ENCODE data around the gene TFCP2L1.

The TFCP2L1 gene

GRCh38 chr2:121263996-121264715 is 20.8 kb downstream of the TFCP2L1 start:
- no peak for DNase-seq

DNA sequence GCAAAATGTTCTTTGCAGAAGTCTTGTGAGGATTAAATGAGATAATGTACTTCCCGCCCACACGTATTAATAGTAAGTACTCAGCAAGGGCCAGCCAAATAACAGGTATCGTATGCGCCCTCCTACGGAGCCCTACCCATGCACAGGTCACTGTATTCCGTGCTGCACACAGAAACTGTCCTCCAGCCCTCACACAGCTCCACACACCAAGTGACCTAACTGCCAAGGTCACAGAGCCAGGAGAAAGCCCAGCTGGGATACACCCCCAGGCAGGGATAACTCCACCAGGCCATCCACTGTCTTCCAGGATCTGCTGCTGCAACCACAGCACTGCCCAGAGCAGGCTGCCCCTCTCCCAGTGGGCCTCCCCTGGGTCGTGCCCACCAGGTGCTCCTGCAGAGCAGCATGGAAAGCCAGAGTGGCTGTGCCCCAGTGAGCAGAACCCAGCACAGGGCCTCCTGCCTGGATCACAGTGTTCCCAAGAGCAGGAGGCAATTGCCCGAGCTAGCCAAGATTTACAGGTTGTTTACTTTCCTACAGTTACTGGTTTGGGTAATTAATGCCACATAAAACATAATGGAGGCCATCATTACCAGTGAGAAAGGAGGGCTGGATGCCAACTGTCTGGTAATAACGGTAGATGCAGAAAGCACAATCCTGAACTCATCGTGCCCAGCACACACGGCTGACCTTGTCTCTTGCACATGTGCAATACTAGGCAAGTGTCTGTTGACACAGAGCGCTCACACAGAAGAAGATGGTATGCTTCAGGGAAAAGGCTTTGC is 24.4 kb downstream of the TFCP2L1 start:
- DNase-seq, result no peak

- DNase-seq, result no peak
Observed at GRCh38 chr2:121258051-121258450, 27.0 kb downstream of the TFCP2L1 start.

DNA sequence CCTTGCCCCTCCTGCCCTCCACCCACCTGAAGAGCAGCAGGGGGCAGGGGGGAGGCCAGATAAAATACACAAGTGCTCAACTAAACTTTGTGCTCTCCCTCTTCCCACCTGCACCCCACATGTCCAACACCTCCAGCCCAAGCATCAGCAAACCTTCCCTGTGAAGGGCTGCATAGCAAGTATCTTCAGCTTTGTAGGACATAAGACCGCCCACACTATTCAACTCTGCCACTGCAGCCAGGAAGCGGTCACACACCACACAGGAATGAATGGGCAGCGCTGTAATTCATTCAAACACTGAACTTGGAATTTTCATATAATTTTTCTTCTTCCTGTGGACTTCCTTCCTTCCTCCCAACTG is 27.5 kb downstream of the TFCP2L1 start:
- no peak for DNase-seq

DNA sequence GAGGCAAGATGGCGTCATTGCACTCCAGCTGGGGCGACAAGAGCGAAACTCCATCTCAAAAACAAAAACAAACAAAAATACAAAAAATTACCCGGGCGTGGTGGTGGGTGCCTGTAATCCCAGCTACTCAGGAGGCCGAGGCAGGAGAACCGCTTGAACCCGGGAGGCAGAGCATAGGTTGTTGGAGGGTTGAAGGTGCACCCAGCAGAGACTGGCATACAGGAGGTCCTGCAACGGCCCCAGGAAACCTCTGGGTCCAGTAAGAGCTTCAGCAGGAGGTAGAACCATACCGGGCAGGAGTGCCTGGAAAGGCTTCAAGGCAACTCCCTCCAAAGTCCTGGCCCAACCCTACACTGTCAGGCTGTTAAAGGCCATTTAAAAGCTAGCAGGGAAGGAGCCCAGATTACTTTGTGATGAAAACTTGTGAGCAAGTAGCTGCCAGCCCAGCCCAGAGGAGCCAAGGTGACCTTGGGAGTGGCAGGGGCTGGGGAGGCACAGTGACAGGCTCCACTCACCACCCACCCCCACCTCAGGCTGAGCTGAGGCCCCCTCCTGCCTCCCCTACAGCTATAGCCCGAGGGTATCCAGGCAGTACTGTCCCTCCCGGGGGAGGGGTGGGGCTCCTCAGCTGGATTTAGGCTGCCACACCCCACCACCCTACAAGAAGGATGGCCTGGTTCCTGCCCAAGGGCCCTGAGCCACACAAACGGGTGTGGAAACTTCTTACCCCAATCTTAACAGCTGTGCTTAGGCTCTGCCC is 28.1 kb downstream of the TFCP2L1 start:
- DNase-seq, result no peak

- no peak for DNase-seq
Observed at GRCh38 chr2:121255358-121255757, 29.6 kb downstream of the TFCP2L1 start.

DNA sequence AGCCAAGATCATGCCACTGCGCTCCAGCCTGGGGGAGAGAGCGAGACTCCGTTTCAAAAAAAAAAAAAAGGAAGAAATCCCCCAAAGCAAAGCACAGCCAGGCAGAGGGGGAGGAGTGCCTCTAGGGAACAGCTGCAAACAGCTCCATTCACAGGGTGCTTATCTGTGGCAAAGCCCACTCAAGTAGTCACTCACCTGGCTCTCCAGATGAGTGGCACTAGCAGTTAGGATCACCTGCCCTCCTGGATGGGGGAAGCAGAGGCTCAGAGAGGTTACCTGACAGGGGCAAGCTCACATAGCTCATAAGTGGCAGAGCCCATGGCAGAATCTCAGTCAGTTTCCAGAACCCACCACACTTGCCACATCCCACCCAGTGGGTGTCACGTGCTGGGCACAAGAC is 30.3 kb downstream of the TFCP2L1 start:
- DNase-seq, result no peak

- DNase-seq, result no peak
Observed at GRCh38 chr2:121253674-121254240, 31.2 kb downstream of the TFCP2L1 start.

DNA sequence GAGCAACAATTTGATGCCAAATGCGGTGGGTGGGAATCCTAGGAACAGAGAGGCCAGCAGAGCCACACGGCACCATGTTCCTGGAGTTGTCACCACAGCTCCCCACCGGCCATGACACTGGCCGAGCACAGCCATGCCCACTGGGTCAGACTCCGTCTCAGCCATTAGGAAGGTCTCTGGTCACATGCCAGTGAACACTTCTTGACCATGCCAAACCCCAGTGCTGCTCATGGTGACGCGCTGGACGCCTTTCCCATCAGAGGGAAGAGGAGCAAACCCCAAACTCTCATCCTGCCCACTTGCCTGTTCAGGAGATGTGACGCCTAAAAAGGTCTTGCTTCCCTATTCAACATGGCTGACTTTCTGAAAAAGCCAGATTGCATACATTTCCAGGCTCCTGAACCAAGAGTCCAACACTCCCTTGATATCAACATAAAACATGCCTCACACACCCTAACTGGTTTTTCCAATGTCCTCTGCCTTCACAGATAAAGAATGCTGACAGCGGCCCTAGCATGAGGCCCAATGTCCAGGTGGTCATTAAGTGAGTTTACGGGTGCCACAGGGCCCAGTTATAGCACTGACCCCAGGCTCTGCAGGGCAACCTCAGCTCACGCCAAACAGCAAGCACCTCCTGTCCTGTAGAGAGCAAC is 31.9 kb downstream of the TFCP2L1 start:
- DNase-seq, result no peak

GRCh38 chr2:121251497-121251896 is 33.5 kb downstream of the TFCP2L1 start:
- DNase-seq, result no peak

- DNase-seq, result no peak
Observed at GRCh38 chr2:121248766-121249343, 36.1 kb downstream of the TFCP2L1 start.

DNA sequence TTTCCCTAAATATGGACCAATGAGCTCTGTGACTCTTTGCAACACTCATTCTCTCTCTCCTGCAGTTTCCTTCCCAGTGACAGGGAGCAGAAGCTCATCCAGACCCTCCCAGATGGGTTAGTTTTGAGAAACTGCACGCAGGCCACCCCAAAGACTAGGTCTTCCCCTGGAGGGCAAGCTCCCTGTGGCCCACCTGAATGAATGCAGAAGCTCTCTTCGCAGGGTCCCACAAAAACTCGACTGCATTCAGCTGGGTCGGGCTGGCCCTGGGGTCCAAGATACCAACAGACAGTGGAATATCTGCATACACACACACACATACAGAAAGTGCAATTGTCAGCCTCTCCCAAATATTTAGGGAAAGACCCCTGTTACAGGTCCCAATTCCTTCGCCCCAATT is 37.0 kb downstream of the TFCP2L1 start:
- no peak for DNase-seq

DNA sequence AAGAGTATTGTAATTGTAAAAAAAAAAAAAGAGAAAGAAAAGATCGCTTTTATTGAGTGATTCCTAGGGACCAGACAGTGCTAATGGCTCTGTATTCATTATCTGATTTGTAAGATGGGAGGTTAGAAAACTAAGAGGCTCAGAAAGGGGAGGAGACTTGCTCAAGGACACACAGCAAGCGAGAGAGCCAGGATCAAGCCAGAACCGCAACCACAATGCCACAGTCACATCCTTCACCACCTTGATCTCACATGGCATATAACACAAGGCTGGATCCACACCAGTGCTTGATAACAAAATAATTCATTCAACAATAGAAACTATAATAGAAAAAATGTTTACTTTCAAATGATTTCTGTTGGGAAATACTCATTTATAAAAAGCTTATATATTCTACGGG is 37.5 kb downstream of the TFCP2L1 start:
- no peak for DNase-seq

DNA sequence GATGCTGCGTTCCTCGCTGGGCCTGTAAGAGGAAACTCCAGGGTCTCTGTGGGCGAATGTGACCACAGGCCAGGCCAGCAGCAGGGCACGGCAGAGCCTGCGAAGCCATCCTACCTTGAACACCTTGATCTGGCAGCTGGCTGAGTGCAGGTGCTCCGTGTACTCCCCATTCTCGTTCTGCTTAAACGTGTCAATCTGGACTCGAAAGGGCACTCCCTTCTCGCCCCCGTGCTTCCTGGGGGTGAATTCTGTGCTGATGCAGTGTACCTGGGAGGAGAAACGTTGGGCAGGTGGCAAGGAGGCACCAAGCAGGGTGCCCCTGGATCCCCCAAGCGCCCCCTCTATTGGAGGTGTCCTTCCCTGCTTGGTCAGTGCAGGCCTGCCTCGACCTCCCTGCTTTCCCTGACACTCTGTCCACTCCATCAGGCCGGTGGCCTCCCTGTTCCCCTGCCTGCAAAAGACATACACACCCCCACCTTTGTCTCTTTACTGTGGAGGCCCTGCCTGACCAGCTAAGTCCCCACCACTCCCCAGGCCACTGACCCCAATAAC is 38.2 kb downstream of the TFCP2L1 start:
- no peak for DNase-seq

DNA sequence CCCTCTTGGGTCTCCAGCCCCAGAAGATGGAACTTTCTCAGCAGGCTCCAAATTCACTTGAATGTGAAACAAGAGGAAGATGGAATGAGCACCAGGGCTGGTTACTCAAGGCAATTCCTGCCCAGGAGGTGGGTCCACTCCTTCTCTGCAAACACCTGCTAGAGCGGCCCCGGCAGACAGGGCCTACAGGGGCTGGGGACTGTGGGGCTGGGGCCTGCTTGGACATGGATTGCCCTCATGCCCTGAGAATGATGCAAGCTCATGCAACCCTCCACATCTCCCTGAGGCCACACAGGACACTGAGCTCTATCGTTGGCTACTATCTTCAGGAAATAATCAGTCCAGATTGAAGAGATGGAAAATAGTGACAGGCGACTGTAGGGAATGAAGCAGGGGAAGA is 39.1 kb downstream of the TFCP2L1 start:
- no peak for DNase-seq

- no peak for DNase-seq
Observed at GRCh38 chr2:121245120-121245820, 39.7 kb downstream of the TFCP2L1 start.

- no peak for DNase-seq
Observed at GRCh38 chr2:121244616-121245015, 40.4 kb downstream of the TFCP2L1 start.

DNA sequence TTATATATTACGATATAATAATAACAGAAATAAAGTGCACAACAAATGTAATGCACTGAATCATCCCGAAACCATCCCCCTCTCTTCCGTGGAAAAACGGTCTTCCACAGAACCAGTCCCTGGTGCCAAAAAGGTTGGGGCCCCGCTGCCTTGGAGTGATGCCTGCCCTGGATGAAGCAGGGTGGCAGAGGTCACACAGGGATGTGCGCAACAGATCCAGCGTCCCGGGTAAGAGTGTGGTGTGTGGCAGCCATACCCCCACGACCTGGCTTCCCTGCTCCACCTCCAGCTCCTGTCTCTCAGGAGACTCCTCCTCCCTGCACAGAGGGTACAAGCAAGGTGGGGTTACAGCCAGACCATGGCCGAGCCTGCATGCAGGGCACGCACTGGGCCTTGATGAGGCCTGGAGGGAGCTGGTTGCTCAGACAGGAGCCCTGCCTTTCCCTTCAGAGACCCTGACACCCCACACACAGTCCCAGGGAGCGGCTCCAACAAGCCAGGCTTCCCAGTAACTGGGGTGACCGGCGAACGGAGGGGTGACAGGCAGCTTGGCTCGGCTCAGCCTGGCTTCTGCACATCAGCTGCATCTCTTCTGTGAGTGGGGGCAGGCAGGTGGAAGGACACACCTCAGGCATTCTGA is 41.1 kb downstream of the TFCP2L1 start:
- DNase-seq, result no peak

DNA sequence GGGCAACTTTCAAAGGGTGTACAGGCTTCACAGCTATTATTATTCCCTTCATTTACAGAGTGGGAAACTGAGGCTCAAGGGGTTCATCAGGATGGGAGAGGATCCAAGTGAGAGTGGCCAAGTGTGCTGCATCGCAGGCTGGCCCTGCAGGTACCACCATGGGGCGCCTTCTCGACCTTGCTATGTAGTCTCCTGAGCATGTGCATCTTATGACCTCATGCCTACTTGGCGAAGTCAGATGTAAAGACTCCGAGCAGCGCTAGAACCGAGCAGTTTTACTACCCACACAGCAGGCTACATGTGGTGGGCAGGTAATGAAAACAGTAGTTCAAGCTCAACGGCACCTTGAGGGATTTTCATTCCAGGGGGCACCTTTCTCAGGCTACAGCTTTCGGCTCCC is 42.0 kb downstream of the TFCP2L1 start:
- no peak for DNase-seq

DNA sequence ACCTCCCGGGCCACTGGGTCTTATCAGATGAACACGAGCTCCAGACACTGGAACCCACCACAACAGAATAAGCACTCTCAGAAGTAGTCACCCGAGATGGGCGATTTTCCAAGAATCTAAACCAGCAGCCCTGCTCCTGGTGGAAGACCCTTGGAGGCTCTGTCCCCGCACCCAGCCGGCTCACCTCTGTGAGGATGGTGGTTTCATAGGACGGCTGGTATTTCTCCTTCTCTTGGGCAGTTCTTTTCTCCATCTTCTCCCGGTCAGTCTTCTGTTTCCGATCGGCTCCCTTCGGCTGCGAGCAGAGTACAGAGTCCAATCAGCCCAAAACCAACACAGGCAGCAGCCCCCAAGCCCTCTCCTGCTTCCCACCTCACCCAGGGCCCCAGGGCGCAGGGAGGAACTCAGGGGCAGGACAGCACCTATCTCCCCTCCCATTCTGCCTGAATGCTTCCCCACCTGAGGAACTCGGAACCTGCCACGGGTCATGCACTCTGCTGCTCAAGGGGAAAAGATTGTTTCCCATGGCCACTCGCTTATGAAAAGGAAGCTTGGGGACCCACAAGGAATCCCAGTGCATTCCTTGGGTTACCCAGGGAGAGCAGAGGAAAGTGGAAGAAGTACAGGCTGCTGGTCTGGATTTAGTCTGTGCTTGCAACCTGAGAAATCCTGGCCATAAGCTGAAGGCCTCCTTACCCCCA is 42.7 kb downstream of the TFCP2L1 start:
- no peak for DNase-seq
